ENCODE measurements around the gene RAC3.

Gene RAC3

GRCh38 chr17:82013341-82013740, 18.1 kb upstream of the RAC3 start:
- no peak for DNase-seq

- no peak for DNase-seq
These were observed 17.6 kb upstream of the RAC3 start for GRCh38 chr17:82013772-82014321.

- DNase-seq: no peak
These were observed 17.0 kb upstream of the RAC3 start for GRCh38 chr17:82014432-82014831.

DNA sequence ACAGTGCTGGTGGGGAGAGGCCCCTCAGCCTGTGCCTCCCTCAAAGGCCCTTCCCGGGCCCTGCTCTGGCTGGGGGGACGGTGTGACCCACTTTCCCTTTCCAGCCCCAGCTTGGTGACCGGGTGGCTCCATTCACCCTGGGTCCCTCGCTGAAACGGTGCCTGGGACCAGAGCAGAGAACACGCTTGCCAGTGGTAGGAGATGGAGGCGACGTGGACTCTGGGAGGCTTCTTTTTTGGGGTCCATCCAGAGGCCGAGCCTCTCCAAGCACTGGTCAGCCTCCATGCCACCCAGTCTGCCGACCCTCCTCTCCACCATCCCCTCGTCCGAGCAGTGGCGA, 16.5 kb upstream of the RAC3 start:
- no peak for DNase-seq

DNA sequence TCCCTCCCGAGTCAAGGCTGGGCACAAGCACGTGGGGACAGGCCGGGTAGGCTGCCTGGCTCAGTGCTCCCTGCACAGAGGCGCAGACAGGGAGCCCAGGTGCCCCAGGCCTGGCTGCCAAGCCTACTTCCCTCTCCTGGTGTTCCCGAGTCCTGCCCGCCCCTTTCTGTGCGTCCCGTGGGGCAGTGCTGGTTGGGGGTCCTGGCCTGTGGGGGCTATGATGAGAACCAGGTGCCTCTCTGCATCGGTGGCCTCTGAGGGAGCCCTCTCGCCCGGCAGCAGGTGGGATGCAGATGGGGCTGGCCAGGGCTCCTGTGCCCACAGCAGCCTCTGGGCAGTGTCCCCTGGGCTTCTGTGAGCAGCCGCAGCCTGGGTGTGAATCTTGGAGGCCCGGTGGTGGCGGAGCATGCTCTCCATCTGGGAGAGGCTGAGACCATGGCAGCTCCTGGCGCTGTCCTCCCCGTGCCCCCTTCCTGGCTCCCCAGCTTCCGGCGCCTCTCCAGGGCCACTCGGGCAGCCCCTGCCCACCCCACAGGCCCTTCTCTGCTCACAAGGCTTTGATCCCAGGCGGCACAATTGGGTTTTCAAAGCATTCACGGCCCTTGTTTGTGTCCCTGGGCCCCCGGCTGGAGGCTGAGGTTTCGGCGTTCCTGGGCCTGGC, 16.0 kb upstream of the RAC3 start:
- DNase-seq: no peak

GRCh38 chr17:82016061-82016874, 15.2 kb upstream of the RAC3 start:
- no peak for DNase-seq

GRCh38 chr17:82016875-82017459, 14.5 kb upstream of the RAC3 start:
- DNase-seq: no peak

DNA sequence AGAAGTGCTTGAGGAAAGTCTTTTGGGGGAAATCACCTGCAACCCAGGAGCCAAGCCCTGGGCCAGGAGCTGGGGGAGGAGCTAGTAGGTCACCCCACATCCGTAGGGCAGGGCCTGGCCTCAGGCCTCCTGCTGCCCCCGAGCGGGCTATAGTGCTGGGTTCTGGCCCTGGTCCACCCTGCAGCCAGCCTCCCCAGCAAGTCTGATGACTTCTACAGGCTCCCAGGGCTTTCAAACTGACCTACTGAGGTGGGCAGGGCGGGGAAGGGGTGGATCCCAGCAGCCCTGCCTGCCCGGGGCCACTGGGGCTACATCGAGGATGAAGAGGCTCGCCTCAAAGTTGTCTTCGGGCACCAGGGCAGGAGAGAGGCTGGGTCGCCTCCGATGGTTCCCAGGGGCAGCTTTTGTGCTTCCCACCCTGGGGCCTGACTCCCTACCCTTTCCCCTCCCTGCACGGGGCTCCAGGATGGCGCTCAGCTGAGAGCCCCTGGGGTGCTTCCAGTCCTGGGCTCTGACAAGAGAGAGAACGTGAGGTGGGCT, 13.8 kb upstream of the RAC3 start:
- DNase-seq: no peak

DNA sequence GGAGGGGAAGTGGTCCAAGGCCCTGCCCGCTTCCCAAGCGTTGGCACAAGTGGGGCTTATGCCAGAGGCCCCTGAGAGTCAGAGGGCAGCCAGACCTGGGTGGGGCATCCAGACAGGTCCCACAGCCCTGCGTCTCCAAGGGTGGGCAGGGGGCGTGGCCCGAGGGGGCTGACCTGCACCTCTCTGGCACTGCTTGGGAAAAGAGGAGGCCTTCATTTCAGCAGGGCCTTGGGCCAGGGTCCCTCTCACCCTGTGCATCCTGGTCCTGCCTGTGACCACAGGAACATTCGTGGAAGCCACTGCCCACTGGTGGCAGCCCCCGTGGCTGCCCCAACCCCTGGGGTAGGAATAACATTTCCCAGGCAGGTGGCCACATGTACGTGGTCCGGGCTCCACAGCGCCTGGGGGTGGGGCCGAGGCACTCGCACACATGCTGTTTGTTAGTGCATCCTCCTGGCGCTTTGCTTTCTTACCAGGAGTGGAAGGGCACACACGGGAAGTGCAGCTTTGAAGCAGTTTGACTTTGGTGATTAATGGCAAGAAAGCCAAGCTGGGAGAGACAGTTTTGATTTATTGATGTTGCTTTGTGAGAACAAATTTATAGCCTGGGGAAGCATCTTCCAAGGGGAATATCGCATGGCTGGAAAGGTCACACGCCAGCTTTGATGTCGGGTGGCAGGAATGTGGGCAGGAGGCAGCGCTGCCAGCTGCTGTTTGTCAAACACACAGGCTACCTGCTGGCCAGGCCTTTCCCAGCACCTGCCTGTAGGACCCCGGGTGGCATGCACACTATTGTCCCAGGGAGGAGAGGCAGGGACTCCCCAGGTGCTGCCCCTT, 13.1 kb upstream of the RAC3 start:
- DNase-seq: no peak

GRCh38 chr17:82018989-82019689, 12.3 kb upstream of the RAC3 start:
- no peak for DNase-seq

DNA sequence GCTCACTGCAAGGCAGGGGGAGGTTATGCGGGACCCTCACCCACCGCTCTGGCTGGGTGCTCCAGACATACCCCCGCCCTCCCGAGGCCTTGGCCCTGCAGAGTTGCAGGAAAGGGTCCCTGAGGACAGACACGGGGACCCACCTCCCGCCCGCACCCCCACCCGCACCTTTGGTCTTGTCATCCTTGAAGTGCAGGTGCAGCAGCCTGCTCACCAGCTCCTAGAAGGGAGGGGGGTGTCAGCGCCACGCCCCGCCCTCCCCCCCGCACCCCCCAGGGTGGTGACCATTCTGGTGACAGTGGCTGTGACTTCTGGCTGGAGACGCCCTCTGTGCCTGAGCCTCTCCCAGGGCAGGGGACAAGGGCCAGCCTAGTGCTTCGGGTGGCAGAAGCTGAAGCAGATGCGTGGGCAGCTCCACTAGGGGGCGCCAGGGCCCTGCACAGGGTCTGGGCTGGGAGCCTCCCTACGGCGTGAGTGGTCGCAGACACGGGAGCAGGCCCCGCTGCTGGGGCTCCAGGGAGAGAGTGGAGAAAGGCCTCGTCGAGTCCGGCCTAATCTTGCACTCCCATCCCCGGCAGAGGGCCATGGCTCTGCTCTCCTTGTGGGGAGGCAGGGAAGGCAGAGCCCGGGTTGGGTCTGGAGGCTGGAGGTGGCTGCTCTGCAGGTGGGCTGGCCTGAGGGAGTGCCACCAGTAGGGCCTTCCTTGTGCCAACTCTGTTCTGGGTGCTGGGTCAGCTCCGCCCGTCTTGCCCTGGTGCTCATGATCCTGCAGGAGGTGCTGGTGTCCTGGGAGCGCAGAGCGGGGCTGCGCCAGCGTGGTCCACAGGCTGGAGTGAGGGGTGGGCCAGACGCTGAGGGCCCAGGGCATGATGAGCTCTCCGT, 11.5 kb upstream of the RAC3 start:
- peak; percentile 69 to 89 (median 76) for DNase-seq

- DNase-seq: no peak
These were observed 10.8 kb upstream of the RAC3 start for GRCh38 chr17:82020572-82021106.

DNA sequence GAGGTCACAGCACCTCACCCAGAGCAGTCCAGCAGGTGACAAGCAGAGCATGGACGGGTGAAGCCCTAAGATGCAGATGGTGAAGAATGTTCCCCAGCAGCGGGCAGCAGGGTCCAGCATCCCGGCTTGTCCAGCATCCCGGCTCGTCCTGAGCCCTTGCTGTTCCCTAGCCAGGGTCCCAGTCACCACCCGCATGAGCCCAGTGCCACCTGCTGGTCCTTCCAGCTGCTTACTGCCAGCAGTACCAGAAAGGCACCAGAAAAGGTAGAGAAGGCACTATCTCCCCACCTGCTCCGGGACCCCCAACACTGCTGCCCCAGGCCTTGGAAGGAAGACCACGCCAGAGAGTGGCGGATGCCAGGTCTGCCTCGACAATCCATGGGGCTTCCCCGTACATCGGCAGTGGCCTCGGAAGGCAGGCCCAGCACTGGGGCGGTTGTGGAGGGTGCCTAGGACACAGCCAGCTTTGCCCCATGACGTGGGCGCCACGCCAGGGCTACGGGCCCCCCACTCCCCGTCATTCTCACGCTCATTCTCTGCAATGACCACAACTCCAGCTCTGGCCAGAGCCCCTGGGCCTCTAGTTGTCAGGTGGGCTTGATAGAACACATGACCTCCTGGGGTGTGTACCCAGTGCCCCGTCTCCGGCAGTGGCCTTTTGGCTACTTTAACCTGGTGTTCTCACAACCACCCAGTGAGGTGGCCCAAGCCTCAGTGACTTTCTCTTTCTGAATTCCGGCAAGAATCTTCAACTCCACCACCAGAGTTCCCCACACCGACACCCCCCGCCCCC, 10.2 kb upstream of the RAC3 start:
- DNase-seq: peak; percentile 73 to 85 (median 75)

- DNase-seq: peak in 1 of 4 experiments; percentile 41
These were observed 9.6 kb upstream of the RAC3 start for GRCh38 chr17:82021900-82022309.

DNA sequence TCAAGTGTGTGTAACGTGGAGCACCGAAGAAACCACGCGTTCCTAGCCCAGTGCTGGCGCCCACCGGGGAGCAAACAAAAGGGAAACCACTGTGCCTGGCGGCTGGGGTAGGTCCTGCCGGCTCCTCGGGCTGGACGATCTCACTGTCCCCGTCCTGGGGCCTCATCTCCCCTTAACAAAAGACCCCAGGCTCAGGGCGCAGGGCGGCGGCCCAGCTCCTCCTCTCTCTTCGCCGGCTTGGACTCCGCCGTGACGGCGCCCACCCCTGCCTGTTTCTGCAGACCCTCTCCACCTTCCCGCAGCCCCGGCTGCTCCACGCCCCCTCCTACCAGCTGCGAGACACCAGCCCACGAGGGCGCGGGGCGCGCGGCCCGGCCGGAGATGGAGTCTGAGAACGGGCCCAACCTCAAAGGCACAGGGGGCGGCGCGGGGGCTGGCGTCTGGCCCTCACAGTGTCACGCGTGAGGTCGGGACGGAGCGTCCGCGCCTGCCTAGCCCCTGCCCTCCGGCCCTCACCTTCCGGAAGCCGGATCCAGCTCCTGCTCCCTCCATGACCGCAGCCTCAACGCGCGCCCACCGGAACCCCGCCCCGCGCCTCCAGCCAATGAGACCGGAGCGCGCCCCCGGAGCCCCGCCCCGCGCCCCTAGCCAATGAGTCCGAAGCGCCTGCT, 9.0 kb upstream of the RAC3 start, which contains the start of gene CENPX:
CENPX (minus strand) TSS at position 569 of the 671 bp plus-strand sequence; CDS start at position 552, 17 bp downstream.
- DNase-seq: no peak

- DNase-seq: peak; percentile 100
These were observed 8.5 kb upstream of the RAC3 start, which contains the start of gene LRRC45 for GRCh38 chr17:82022981-82023446. Gene LRRC45 (plus strand): TSS chr17:82023305. CDS start chr17:82023644, 339 bp downstream.

DNA sequence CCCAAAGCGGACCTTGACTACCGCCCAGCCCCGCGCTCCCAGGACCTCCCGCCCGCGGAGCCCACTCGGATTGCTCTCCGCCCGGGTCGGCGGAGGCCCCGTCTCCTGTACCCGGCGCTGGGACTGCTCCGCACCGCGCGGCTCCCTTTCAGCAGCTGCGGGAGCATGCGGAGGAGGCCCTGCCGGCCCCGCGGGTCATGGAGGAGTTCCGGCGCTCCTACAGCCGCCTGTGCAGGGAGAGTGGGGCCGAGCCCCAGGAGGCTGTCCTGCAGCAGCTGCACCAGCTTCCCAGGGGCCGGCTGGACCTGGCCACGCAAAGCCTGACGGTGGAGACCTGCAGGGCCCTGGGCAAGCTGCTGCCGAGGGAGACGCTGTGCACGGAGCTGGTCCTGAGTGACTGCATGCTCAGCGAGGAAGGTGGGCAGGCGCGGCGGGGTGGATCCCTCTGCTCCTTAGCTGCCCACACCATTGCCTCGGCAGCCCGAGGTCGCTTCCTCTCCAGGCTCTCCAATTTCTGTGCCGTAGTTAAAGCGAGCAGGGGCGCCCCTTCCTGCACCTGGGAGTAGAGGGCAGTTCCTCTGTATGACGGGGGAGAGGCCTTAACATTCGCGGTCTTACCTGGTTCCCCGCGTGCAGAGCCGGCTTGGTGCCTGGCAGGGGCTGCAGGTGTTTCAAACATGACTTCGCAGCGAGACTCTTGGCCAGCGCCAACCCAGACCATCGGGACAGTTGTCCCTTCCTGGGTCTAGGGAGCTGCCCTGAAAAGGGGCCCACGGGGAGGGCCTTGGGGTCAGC, 7.8 kb upstream of the RAC3 start:
- DNase-seq: peak; percentile 33 to 75 (median 62)

DNA sequence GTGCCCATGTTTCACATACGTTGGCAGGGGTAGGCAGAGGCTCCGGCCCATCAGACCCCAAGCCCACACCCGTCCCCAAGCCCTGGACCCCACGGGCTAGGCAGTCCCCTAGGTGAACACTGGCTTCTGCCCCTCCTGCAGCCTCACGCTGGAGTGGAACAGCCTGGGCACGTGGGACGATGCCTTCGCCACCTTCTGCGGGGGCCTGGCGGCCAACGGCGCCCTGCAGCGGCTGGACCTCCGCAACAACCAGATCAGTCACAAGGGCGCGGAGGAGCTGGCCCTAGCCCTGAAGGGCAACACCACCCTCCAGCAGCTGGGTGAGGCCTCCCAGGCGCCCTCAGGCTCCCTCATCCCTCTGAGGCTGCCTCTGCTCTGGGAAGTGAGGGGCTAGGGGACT, 6.6 kb upstream of the RAC3 start:
- no peak for DNase-seq

Measured in suppressor macrophage (primary cell).